Erythroblast (primary cell): Measurements from ENCODE around the gene GOLGA8T.
"Not testable (repeated sequence)": the region's sequence is repeated elsewhere in the genome, so short reads cannot be mapped to it uniquely, and the experiment has no call there.

Source experiments
- GATA1 ChIP-seq: IDR thresholded peaks from 2 replicates; pipeline ENCODE4 v1.6.1; 2011; ENCODE audit warnings: low read depth, mild to moderate bottlenecking, control low read depth, low read length, moderate library complexity
- POLR2A ChIP-seq: IDR thresholded peaks from 2 replicates; pipeline ENCODE4 v1.6.1; 2011; ENCODE audit warnings: mild to moderate bottlenecking, low read length

- TF ChIP-seq POLR2A, GATA1: not testable (repeated sequence)
These were observed 27.9 kb downstream of the GOLGA8T start for GRCh38 chr15:30162479-30163357.
